GM23248 (cell line): Measurements from ENCODE around the gene SPTSSA. TPM values are rescaled to one million over a fixed set of nuclear protein-coding genes. Genes with fewer than 3 reads are reported as not detected.

ENCODE experiments used
- DNase-seq: peaks from one replicate; pipeline ENCODE4 v3.0.0-alpha.2; 2015
- H2AFZ ChIP-seq: fragments of 200-600 bp; sonication (generic); 2 replicates; pipeline ENCODE4 v1.6.1; 2016; ENCODE audit warnings: antibody characterized with exemption
- H3F3A ChIP-seq: fragments of 200-600 bp; sonication (generic); 2 replicates; pipeline ENCODE4 v1.6.1; 2016; ENCODE audit warnings: mild to moderate bottlenecking, antibody characterized with exemption, mixed run types; ENCODE audit not compliant: insufficient read depth
- H3K27ac ChIP-seq: fragments of 200-600 bp; sonication (generic); 2 replicates; pipeline ENCODE4 v1.5.1; 2016; ENCODE audit warnings: mild to moderate bottlenecking
- H3K27me3 ChIP-seq: fragments of 200-600 bp; sonication (generic); replicated peaks from 2 replicates; pipeline ENCODE4 v1.6.1; 2016; ENCODE audit warnings: mild to moderate bottlenecking; ENCODE audit not compliant: insufficient read depth
- H3K36me3 ChIP-seq: fragments of 200-600 bp; sonication (generic); 2 replicates; pipeline ENCODE4 v1.6.1; 2016; ENCODE audit warnings: low read depth, mild to moderate bottlenecking
- H3K4me1 ChIP-seq: fragments of 200-600 bp; sonication (generic); 2 replicates; pipeline ENCODE4 v1.6.1; 2016; ENCODE audit warnings: mild to moderate bottlenecking; ENCODE audit not compliant: insufficient read depth
- H3K4me2 ChIP-seq: fragments of 200-600 bp; sonication (generic); one replicate; pipeline ENCODE4 v1.6.1; 2016; ENCODE audit warnings: mild to moderate bottlenecking; ENCODE audit not compliant: unreplicated experiment
- H3K4me3 ChIP-seq: fragments of 200-600 bp; sonication (generic); 2 replicates; pipeline ENCODE4 v1.5.1; 2016; ENCODE audit warnings: mild to moderate bottlenecking
- H3K79me2 ChIP-seq: fragments of 200-600 bp; sonication (generic); 2 replicates; pipeline ENCODE4 v1.6.1; 2016; ENCODE audit warnings: mild to moderate bottlenecking; ENCODE audit not compliant: insufficient read depth
- H3K9ac ChIP-seq: fragments of 200-600 bp; sonication (generic); 2 replicates; pipeline ENCODE4 v1.6.1; 2016; ENCODE audit warnings: mild to moderate bottlenecking
- H3K9me2 ChIP-seq: fragments of 200-600 bp; sonication (generic); 2 replicates; pipeline ENCODE4 v1.6.1; 2016; ENCODE audit warnings: mixed run types, mild to moderate bottlenecking, moderate library complexity; ENCODE audit not compliant: insufficient read depth
- H3K9me3 ChIP-seq: fragments of 200-600 bp; sonication (generic); one replicate; pipeline ENCODE4 v1.6.1; 2017; ENCODE audit warnings: low read depth
- H4K20me1 ChIP-seq: fragments of 200-600 bp; sonication (generic); 2 replicates; pipeline ENCODE4 v1.6.0; 2016; ENCODE audit not compliant: insufficient read depth
- EZH2 ChIP-seq: fragments of 200-600 bp; sonication (generic); IDR thresholded peaks from 2 replicates; pipeline ENCODE4 v1.6.1; 2018; ENCODE audit warnings: antibody characterized with exemption, mild to moderate bottlenecking; ENCODE audit not compliant: insufficient read depth, poor library complexity, severe bottlenecking
- EZH2phosphoT487 ChIP-seq: fragments of 200-600 bp; sonication (generic); IDR thresholded peaks from 2 replicates; pipeline ENCODE4 v1.6.1; 2018; ENCODE audit warnings: antibody characterized with exemption, moderate library complexity, mild to moderate bottlenecking, low read depth; ENCODE audit not compliant: insufficient read depth
- WGBS, 2 experiments: methylation state at CpG; one replicate each; pipeline ENCODE4 v1.1.6; 2015 to 2017; ENCODE audit warnings: low lambda C conversion rate in 2 of 2, low coverage in 1 of 2; ENCODE audit errors: missing lambda C conversion rate in 2 of 2; 5-methylcytosine and 5-hydroxymethylcytosine counted together
- in situ Hi-C: fragments of 300-500 bp; cut with MboI; formaldehyde crosslinking; loops from 2 replicates; pipeline ENCODE4 v1.15.0; 2020
- polyA plus RNA-seq: library from polyadenylated mRNA; unstranded; fragments of >200 nt; fragmentation: Nextera tagmentation; extraction: Ambion mirVana; gene quantifications from 2 replicates; pipeline ENCODE4 v1.2.1, GENCODE V29; 2016
- total RNA-seq: library from RNA; depleted of rRNA; stranded (reverse); fragments of >200 nt; shearing (Covaris generic); gene quantifications from 2 replicates; pipeline ENCODE4 v1.2.3, GENCODE V29; 2014

SPTSSA gene
- total and polyA plus RNA-seq, 2 experiments from 2014 or later, result 13.5 to 19.0 TPM

DNA sequence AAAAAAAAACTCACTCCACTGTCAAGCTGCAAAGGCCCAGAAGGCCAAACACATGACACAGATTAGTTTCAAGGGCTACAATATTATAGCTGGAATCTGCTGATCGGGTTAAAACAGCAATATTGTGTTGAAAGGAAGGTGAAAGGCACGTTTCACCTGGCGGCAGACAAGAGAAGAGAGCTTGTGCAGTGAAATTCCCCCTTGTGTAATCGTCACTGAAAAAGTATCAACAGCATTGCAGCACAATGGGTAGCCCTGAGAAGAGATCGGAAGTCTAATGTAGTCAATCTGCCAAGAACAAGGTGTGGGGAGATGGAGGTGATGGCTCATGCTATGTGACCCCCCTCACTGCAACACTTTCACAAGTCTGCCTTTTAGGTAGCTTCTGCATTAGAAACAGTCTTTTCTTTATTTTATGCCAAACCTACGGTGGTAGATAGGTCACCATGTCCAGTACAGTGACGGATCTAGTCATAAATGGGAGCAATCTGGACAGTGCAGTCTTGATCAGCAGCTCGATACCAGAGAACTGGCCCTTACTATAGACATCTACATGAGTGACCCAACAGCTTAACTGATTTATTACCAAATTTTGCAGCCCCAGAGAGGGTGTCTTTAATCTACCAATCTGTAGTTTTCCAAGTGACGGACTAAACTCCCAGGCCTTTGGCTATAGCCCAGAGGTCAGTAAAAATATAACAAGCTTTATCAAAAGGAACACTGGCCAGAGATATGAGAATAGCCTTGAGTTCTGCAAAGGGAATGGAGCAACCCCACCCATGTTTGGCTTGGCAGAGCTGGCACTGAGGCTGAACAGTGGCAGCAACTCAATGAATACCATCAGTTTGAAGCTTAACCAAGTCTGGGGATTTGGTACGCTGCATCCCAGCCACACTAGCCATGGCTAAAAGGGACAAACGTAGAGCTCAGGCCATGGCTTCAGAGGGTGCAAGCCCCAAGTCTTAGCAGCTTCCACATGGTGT is 35.4 kb downstream of the SPTSSA start:
- DNase-seq, result no peak
- WGBS, 2 experiments, result 70 to 72% methylated on average over 11 of the region's 11 CpGs
- Histone ChIP-seq H3K36me3 (no peaks in the 10 kb centered on the region), H3K27me3 (no peaks in the 10 kb centered on the region), H3K9ac (no peak overlapping the region), H3K79me2 (no peaks in the 10 kb centered on the region), H3F3A (no peaks in the 10 kb centered on the region), H4K20me1 (no peaks in the 10 kb centered on the region), H3K4me2 (no peak overlapping the region), H3K4me1 (no peaks in the 10 kb centered on the region), H3K27ac (no peak overlapping the region), H3K9me3 (no peaks in the 10 kb centered on the region), H2AFZ (no peak overlapping the region), H3K9me2 (no peaks in the 10 kb centered on the region), H3K4me3 (no peak overlapping the region)
- in situ Hi-C loops, result no loop called here
- no peak for TF ChIP-seq EZH2phosphoT487
- TF ChIP-seq EZH2, result no peak

DNA sequence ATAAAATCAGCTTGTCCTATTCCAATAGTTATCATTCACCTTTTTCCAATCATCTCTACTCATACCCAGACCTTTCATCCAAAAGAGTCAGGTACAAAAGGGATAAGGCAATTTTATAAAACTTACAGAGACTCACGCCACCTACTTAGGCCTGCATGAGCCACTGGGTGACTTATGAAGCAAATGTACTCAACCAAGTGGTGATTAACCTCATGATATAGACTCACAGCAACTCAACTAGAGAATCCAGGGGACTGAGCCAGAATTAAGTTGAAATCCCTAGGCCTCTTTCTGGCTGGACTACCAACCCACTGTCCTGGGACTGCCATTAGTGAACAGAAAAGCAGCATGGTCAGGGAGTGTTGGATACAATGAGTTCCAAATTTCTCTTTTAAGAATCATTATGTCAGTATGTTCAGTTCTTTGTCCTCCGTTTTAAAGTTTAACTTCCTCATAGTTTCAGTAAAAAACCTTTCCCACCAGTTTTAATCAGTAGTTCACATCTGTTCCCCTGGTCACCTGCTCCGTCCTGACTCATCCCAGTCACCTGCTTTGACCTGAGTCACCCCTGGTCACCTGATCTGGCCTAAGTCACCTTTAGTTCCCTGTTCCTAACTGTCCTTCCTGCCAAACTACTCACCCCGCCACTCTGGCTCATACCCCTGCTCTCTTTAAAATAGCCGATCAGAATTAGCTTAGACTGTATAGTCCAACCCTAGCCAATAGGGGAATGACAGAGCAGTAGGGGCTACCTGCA is 36.8 kb downstream of the SPTSSA start:
- no peak overlapping the region for H3K4me2 ChIP-seq
- no peak overlapping the region for H3K27ac ChIP-seq
- no peaks in the 10 kb centered on the region for H3K79me2 ChIP-seq
- no peak overlapping the region for H3K4me3 ChIP-seq
- in situ Hi-C loops, result no loop called here
- no peak for TF ChIP-seq EZH2
- TF ChIP-seq EZH2phosphoT487, result no peak
- no peaks in the 10 kb centered on the region for H3K9me3 ChIP-seq
- no peaks in the 10 kb centered on the region for H3K4me1 ChIP-seq
- no peak overlapping the region for H3K9ac ChIP-seq
- H3F3A ChIP-seq, result no peaks in the 10 kb centered on the region
- no peaks in the 10 kb centered on the region for H3K9me2 ChIP-seq
- no peaks in the 10 kb centered on the region for H4K20me1 ChIP-seq
- DNase-seq, result no peak
- 81 to 90% methylated on average over 5 of the region's 5 CpGs for WGBS, 2 experiments
- no peaks in the 10 kb centered on the region for H3K36me3 ChIP-seq
- H2AFZ ChIP-seq, result no peak overlapping the region
- no peaks in the 10 kb centered on the region for H3K27me3 ChIP-seq

DNA sequence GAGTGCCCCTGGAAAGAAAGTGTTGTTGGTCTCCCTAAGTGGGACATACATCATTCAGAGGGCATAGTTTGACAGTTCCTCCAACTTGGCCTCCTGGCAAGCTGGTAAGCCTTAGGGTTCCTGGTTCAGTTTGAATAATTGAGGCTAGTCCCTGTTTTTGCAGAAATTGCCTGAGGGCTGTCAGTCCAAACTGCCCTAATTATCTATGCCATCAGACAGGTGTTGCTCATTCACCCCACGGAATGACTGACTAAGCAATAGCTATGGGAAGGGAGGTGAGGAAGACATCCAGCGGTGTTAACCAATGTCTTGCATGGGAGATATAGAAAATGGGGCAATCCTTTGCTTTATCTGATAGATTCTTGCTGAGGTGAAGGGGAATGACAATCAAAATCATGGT is 37.6 kb downstream of the SPTSSA start:
- Histone ChIP-seq H2AFZ (no peak overlapping the region), H3K4me3 (no peak overlapping the region), H3K9ac (no peak overlapping the region), H3F3A (no peaks in the 10 kb centered on the region), H3K79me2 (no peaks in the 10 kb centered on the region), H3K36me3 (no peaks in the 10 kb centered on the region), H3K4me2 (no peak overlapping the region), H3K4me1 (no peaks in the 10 kb centered on the region), H3K9me2 (no peaks in the 10 kb centered on the region), H3K9me3 (no peaks in the 10 kb centered on the region), H3K27ac (no peak overlapping the region), H3K27me3 (no peaks in the 10 kb centered on the region), H4K20me1 (no peaks in the 10 kb centered on the region)
- in situ Hi-C loops, result no loop called here
- DNase-seq, result no peak
- 75 to 83% methylated on average over 2 of the region's 2 CpGs for WGBS, 2 experiments
- TF ChIP-seq EZH2phosphoT487, result no peak
- no peak for TF ChIP-seq EZH2

DNA sequence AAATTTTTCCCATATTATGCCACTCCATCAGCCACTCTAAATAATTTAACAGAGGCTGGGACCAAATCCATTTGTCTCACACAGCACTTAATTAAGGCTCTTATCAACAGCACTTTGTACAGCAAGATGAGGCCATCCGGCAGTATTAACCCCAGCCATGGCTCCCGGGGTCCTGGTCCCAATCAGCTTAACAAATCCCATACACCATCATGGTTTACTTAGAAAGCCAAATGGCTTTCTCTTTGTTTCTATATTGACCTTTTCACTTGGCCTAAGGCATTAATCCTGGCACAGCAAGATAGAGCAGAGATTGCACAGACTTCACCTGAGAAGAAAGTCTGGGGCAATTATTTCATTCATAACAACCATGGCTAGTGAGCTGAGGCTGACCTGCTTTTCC is 38.6 kb downstream of the SPTSSA start:
- 34 to 43% methylated on average over 2 of the region's 2 CpGs for WGBS, 2 experiments

More for the DNA sequence above, 38.6 kb downstream of the SPTSSA start:
- Histone ChIP-seq H3K4me2 (no peak overlapping the region), H3K36me3 (no peaks in the 10 kb centered on the region), H4K20me1 (no peaks in the 10 kb centered on the region), H3K9ac (no peak overlapping the region), H3K79me2 (no peaks in the 10 kb centered on the region), H3K4me3 (no peak overlapping the region), H3K4me1 (no peaks in the 10 kb centered on the region), H3K27ac (no peak overlapping the region), H3F3A (no peaks in the 10 kb centered on the region), H3K9me2 (no peaks in the 10 kb centered on the region), H3K9me3 (no peaks in the 10 kb centered on the region), H2AFZ (no peak overlapping the region), H3K27me3 (no peaks in the 10 kb centered on the region)
- TF ChIP-seq EZH2 (no peak), EZH2phosphoT487 (no peak)
- in situ Hi-C loops, result no loop called here
- DNase-seq, result no peak
